ENCODE results near the gene NEMP2.

- TF ChIP-seq CTCF (IDR thresholded peaks at IDR 0.05; ENCODE audit: poor library complexity, severe bottlenecking) (no peak), EP300 (conservative IDR thresholded peaks at IDR 0.05; ENCODE audit: poor library complexity, severe bottlenecking) (no peak), POLR2AphosphoS5 (IDR thresholded peaks at IDR 0.05) (no peak), EZH2 (IDR thresholded peaks at IDR 0.05; ENCODE audit: borderline replicate concordance, insufficient read depth, low read length, poor library complexity, severe bottlenecking) (no peak), REST (IDR thresholded peaks at IDR 0.05; ENCODE audit: borderline replicate concordance) (no peak), RAD21 (conservative IDR thresholded peaks at IDR 0.05) (no peak)
Measured at GRCh38 chr2:190504912-190505311, 29.6 kb downstream of the NEMP2 start.
